Jurkat, Clone E6-1 (cell line): ENCODE results near the gene PPP1R9B. TPM values are rescaled to one million over a fixed set of nuclear protein-coding genes. Genes with fewer than 3 reads are reported as not detected.

Experiments
- DNase-seq: peaks from one replicate; pipeline ENCODE4 v3.0.0-alpha.2; 2011; ENCODE audit warnings: low read depth, low spot score
- H3K4me3 ChIP-seq: 2 replicates; pipeline ENCODE4 v1.5.1; 2011; ENCODE audit warnings: mild to moderate bottlenecking, low read length, control low read depth, moderate library complexity
- polyA plus RNA-seq: library from polyadenylated mRNA; unstranded; fragments of >200 nt; gene quantifications from one replicate; pipeline ENCODE4 v1.2.1, GENCODE V29; 2012; ENCODE audit warnings: missing spikeins; ENCODE audit not compliant: insufficient read length, insufficient read depth

The PPP1R9B gene, protein sequence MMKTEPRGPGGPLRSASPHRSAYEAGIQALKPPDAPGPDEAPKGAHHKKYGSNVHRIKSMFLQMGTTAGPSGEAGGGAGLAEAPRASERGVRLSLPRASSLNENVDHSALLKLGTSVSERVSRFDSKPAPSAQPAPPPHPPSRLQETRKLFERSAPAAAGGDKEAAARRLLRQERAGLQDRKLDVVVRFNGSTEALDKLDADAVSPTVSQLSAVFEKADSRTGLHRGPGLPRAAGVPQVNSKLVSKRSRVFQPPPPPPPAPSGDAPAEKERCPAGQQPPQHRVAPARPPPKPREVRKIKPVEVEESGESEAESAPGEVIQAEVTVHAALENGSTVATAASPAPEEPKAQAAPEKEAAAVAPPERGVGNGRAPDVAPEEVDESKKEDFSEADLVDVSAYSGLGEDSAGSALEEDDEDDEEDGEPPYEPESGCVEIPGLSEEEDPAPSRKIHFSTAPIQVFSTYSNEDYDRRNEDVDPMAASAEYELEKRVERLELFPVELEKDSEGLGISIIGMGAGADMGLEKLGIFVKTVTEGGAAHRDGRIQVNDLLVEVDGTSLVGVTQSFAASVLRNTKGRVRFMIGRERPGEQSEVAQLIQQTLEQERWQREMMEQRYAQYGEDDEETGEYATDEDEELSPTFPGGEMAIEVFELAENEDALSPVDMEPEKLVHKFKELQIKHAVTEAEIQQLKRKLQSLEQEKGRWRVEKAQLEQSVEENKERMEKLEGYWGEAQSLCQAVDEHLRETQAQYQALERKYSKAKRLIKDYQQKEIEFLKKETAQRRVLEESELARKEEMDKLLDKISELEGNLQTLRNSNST
- 28.6 TPM for polyA plus RNA-seq

GRCh38 chr17:50150354-50151040 is at the start of gene PPP1R9B:
PPP1R9B (minus strand) TSS chr17:50150677; CDS start chr17:50150513, 164 bp downstream.
- H3K4me3 ChIP-seq, result peak within 1 kb of the TSS; percentile 85
- DNase-seq, result no peak

DNA sequence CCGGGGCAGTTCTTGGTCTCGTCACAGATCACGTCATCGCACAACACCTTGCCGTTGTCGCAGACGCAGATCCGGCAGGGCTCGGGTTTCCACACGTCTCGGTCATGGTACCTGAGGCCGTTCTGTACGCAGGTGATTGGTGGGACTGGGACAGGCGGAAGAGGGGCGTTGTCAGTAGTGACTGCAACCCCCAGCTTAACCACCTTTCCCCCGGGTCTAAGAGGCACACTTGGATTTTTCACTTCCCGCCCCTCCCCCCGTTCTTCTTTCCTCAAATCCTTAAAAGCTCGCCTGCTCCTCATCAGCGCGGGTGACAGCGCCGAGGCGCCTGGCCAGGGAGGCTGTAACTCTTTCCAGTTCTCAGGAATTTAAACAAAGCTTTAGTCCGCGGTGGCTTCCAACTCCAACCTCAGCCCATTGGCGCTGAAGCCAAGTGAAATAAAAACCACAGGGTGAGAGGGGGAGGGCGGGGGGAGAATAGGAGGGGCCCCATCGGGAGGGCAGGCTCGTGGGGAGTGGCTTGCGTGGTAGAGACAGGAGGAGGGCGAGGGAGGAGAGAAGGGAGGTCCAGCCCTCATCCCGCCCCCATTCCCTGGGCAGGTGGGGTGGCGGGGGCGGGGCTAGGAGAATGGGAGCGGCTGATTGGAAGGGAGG is 49.5 kb upstream of the PPP1R9B start:
- peak overlapping the region; percentile 51 for H3K4me3 ChIP-seq
- DNase-seq, result peak; percentile 79

DNA sequence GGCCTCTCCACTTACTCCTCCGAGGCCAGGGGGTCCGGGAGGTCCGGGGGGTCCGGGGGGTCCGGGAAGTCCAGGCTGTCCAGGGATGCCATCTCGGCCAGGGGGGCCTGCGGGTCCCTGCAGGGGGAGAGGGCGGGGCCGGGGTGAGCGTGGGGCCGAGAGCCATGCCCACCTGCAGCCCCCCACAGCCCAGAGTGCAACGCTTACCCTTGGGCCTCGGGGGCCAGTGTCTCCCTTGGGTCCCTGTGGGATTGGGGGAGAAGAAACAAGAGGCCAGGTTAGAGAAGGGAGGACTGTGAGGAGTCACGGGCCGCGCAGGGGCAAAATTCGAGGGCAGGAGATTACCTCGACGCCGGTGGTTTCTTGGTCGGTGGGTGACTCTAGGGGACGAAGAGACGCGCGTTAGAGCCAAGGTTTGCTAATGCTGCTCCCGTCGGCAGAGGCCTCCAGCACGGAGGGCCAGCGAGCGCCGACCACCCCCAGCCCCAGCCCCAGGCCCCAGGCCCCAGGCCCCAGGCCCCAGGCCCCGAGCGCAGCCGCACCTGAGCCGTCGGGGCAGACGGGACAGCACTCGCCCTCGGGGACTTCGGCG is 48.8 kb upstream of the PPP1R9B start:
- DNase-seq, result no peak
- peak overlapping the region; percentile 51 for H3K4me3 ChIP-seq

GRCh38 chr17:50198026-50198669 is 47.7 kb upstream of the PPP1R9B start:
- H3K4me3 ChIP-seq, result no peak overlapping the region
- DNase-seq, result peak; percentile 46

- DNase-seq, result no peak
- H3K4me3 ChIP-seq, result no peak overlapping the region
Measured at GRCh38 chr17:50196826-50197225, 46.3 kb upstream of the PPP1R9B start.

- DNase-seq, result no peak
- H3K4me3 ChIP-seq, result no peak overlapping the region
Measured at GRCh38 chr17:50196036-50196435, 45.6 kb upstream of the PPP1R9B start.

GRCh38 chr17:50194934-50195865 is 44.7 kb upstream of the PPP1R9B start:
- H3K4me3 ChIP-seq, result no peak overlapping the region

DNA sequence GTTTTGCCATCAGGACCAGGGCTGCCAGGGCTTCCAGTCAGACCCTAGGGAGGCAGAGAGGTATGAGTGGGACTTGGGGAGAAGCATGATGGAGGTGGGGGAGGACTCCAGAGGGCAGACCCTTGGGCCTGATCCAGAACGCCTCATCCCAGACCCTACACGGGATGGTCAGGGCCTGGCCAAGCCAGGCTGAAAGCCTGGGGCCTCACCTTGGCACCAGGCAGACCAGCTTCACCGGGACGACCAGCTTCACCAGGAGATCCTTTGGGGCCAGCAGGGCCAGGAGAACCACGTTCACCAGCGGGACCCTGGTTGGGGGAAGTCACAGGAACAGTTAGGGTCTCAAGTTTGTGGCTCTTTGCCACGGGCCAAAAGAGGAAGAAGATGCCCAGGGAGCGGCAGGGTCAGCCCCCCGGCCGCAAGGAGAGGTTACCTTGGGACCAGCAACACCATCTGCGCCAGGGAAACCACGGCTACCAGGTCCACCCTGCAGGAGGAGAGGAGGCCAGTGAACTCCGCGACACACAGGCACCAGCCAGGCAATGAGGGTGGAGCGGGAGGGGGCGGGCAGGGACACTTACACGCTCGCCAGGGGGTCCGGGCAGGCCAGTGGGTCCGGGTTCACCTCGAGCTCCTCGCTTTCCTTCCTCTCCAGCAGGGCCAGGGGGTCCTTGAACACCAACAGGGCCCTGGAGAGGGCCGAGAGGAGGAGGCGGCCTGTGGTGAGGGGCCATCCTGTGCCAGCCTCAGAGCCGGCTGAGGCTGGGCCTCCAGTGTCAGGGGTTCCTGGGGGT is 43.9 kb upstream of the PPP1R9B start:
- H3K4me3 ChIP-seq, result no peak overlapping the region
- no peak for DNase-seq

More at GRCh38 chr17:50194934-50195865, 44.7 kb upstream of the PPP1R9B start:
- no peak for DNase-seq

DNA sequence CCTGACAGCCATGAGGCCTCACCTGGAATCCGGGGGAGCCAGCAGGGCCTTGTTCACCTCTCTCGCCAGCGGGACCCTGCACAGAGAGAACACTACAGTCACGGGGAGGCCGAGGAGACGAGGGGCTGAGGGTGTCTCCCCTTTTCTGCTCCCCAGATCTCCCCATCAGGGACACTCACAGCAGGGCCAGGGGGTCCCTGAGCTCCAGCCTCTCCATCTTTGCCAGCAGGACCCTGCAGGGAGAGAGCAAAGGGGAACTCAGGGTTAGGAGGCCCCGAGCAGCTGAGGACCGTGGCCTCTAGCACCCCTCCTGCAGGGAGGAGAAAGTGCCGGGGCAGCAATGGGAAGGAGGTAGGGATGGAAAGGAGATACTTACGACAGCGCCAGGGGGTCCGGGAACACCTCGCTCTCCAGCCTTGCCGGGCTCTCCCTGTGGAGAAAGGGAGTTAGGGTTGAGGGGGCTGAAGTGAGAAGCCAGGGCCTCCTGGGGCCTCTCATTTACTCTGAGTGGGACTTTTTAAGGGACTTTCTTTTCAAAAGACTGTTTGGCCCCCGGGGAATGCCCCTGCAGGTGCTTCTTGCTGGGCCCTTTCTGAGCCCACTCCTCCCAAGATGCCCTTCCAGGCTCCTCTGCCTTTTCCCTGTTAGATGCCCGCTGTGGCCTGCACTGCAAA is 42.3 kb upstream of the PPP1R9B start:
- H3K4me3 ChIP-seq, result no peak overlapping the region
- DNase-seq, result no peak

DNA sequence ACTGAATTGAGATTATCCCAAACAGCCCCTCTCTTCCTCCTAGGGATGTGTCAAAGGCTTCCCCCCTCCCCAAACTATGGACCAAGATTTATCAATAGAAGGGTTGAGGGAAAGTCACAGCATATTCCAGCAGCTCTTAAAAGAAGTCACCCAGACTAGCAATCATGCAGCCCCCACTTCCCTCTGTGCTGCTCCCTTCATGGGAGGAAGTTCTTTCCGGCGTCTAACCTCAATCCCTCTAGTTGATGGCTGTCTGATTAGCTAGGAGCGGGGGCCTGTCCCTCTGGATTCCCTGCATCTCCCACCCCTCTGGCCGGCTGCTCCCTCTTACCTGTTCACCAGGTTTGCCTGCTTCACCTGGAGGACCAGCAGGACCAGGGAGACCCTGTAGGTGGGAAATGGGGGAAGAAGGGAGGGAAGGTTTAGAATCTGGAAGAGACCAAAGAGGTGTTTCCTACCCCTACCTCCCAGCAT is 41.7 kb upstream of the PPP1R9B start:
- no peak overlapping the region for H3K4me3 ChIP-seq
- no peak for DNase-seq

- DNase-seq, result no peak
- H3K4me3 ChIP-seq, result no peak overlapping the region
Measured at GRCh38 chr17:50191359-50192143, 41.1 kb upstream of the PPP1R9B start.

DNA sequence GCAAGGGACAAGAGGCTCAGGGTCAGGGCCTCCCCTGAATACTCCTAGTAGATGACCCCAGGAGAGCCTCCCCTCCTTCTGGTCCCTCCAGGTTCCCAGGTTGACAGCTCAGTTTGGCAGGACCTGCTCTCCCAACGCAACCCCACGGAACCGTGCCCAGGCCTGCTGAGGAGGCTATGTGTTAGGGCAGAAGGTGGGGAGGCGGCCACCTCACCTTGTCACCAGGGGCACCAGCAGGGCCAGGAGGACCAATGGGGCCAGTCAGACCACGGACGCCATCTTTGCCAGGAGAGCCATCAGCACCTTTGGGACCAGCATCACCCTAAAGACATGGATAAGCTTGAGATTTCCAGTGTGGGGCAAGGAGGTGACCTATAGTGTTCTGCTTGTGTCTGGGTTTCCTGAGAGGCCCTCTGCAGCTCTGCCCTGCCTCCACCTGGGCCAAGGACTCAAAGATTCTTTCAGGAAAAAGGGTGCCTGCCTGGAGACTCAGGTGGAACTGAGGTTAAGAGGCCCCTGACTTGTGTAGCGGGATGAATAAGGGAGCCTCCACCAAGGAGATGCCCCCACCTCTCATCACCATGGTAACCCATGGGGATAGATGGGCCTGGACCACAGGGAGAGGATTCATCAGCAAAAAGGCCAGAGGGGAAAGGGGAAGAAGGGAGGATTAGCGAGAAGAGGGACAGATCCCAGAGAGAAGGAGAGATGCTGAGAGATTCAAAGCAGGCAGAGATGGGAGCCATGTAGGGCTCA is 40.3 kb upstream of the PPP1R9B start:
- H3K4me3 ChIP-seq, result no peak overlapping the region
- DNase-seq, result no peak

- no peak for DNase-seq
- H3K4me3 ChIP-seq, result no peak overlapping the region
Measured at GRCh38 chr17:50190293-50190602, 39.8 kb upstream of the PPP1R9B start.

DNA sequence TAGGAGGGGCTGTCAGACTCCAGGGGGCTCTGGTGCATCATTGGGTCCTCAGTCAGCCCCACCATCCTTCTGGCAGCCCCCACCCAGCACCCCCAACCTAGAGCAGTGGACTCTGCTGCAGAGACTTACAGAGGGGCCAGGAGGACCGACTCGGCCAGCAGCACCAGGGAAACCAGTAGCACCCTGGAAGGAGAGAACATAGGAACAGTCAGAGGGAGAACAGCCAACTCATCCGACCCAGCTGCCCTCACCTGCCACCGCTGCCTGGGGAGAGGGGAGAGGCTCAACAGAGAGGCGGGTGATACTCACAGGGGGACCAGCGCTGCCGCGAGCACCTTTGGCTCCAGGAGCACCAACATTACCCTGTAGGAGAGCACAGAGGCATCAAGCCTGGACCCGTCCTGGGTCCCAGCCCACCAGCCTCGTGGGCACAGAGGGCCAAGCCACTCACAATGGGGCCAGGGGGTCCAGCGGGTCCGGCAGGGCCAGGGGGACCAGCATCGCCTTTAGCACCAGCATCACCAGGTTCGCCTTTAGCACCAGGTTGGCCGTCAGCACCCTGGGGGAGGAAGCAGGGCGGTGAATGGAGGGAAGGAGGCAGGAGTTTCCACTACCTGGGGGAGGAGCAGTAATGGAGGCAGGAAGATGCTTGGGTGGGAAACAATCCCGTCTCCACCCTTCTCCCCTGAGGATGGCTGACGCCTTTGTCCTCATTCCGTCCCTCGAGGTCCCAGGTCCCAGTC is 39.2 kb upstream of the PPP1R9B start:
- H3K4me3 ChIP-seq, result no peak overlapping the region
- no peak for DNase-seq
